SK-MEL-5 (cell line): ENCODE data around the gene LHFPL6. TPM values are rescaled to one million over a fixed set of nuclear protein-coding genes. Genes with fewer than 3 reads are reported as not detected.

Experiments used
- DNase-seq: peaks from one replicate; pipeline ENCODE4 v3.0.0-alpha.2; 2016; ENCODE audit warnings: low read depth, low spot score
- in situ Hi-C: cut with HindIII; loops from 2 replicates; pipeline ENCODE4 v1.10.0; 2016; ENCODE audit warnings: low sequenced_read_pairs, high pct_unique_total_duplicates, low pct_unique_long_range_greater_than_20kb
- total RNA-seq: library from RNA; depleted of rRNA; stranded (reverse); fragments of >200 nt; shearing (Covaris generic); gene quantifications from 2 replicates; pipeline ENCODE4 v1.2.3, GENCODE V29; 2014

The LHFPL6 gene
- total RNA-seq, 1 experiment from 2014 or later: 17.2 TPM

- no peak for DNase-seq
- in situ Hi-C loops: no loop called here
Observed at GRCh38 chr13:39531646-39532045, 71.3 kb downstream of the LHFPL6 start.

- in situ Hi-C loops: no loop called here
- no peak for DNase-seq
Observed at GRCh38 chr13:39530916-39531315, 72.1 kb downstream of the LHFPL6 start.

- no peak for DNase-seq
- in situ Hi-C loops: no loop called here
Observed at GRCh38 chr13:39528661-39528980, 74.4 kb downstream of the LHFPL6 start.

GRCh38 chr13:39527961-39528660 is 74.9 kb downstream of the LHFPL6 start:
- DNase-seq: no peak
- in situ Hi-C loops: no loop called here

- in situ Hi-C loops: no loop called here
- no peak for DNase-seq
Observed at GRCh38 chr13:39527301-39527700, 75.7 kb downstream of the LHFPL6 start.

GRCh38 chr13:39526499-39526898 is 76.5 kb downstream of the LHFPL6 start:
- in situ Hi-C loops: no loop called here
- DNase-seq: no peak

GRCh38 chr13:39525506-39525905 is 77.5 kb downstream of the LHFPL6 start:
- DNase-seq: no peak
- in situ Hi-C loops: no loop called here

GRCh38 chr13:39524795-39525194 is 78.2 kb downstream of the LHFPL6 start:
- no peak for DNase-seq
- in situ Hi-C loops: no loop called here

GRCh38 chr13:39522329-39522728 is 80.7 kb downstream of the LHFPL6 start:
- no peak for DNase-seq
- in situ Hi-C loops: no loop called here

GRCh38 chr13:39521701-39522100 is 81.3 kb downstream of the LHFPL6 start:
- no peak for DNase-seq
- in situ Hi-C loops: no loop called here

- DNase-seq: no peak
- in situ Hi-C loops: no loop called here
Observed at GRCh38 chr13:39516096-39516495, 86.9 kb downstream of the LHFPL6 start.

- no peak for DNase-seq
- in situ Hi-C loops: no loop called here
Observed at GRCh38 chr13:39515224-39515714, 87.7 kb downstream of the LHFPL6 start.

- no peak for DNase-seq
- in situ Hi-C loops: no loop called here
Observed at GRCh38 chr13:39512687-39513086, 90.3 kb downstream of the LHFPL6 start.

GRCh38 chr13:39510316-39510695 is 92.7 kb downstream of the LHFPL6 start:
- DNase-seq: no peak
- in situ Hi-C loops: no loop called here

- in situ Hi-C loops: no loop called here
- DNase-seq: no peak
Observed at GRCh38 chr13:39509616-39510315, 93.2 kb downstream of the LHFPL6 start.

GRCh38 chr13:39506559-39507390 is 96.2 kb downstream of the LHFPL6 start:
- in situ Hi-C loops: no loop called here
- no peak for DNase-seq

GRCh38 chr13:39505151-39505550 is 97.8 kb downstream of the LHFPL6 start:
- in situ Hi-C loops: no loop called here
- no peak for DNase-seq

- no peak for DNase-seq
- in situ Hi-C loops: no loop called here
Observed at GRCh38 chr13:39503048-39503447, 99.9 kb downstream of the LHFPL6 start.
